Upper lobe of left lung (tissue), 4 donors: Measurements from ENCODE around the gene PAX2.

ENCODE experiments used
- EP300 ChIP-seq, 4 donors: sonication (generic); formaldehyde crosslinking; IDR thresholded peaks; one replicate each; pipeline ENCODE4 v1.5.1; 2017; ENCODE audit warnings: antibody characterized with exemption in 4 of 4, control low read depth in 2 of 4
- POLR2A ChIP-seq, 4 donors: fragments of 450-650 bp; IDR thresholded peaks; one replicate each; pipeline ENCODE4 v1.5.1; 2016 to 2017; ENCODE audit warnings: antibody characterized with exemption in 4 of 4, mild to moderate bottlenecking in 2 of 4

GRCh38 chr10:100873146-100873826 lies 127.9 kb downstream of the PAX2 start:
- TF ChIP-seq EP300 (IDR thresholded peaks at IDR 0.05) (no peak), POLR2A (IDR thresholded peaks at IDR 0.05) (no peak)
